Panc1 (cell line): ENCODE results near the gene PAQR9.
A peak's percentile ranks its signal among the peaks of the same experiment; 100 is the strongest.

Experiments used
- CTCF ChIP-seq: fragments of 450-650 bp; IDR thresholded peaks from 2 replicates; pipeline ENCODE4 v1.5.1; 2017; ENCODE audit warnings: mild to moderate bottlenecking
- POLR2AphosphoS5 ChIP-seq: IDR thresholded peaks from 2 replicates; pipeline ENCODE4 v1.6.1; 2012; ENCODE audit warnings: mild to moderate bottlenecking, low read depth, low read length, moderate library complexity
- SIN3A ChIP-seq: IDR thresholded peaks from 2 replicates; pipeline ENCODE4 v1.6.1; 2012; ENCODE audit warnings: low read depth, mild to moderate bottlenecking, low read length, moderate library complexity, borderline replicate concordance; ENCODE audit not compliant: insufficient read depth
- TCF7L2 ChIP-seq: IDR thresholded peaks from 2 replicates; pipeline ENCODE4 v1.6.1; 2011; ENCODE audit warnings: mild to moderate bottlenecking, low read depth, low read length, inconsistent platforms

- peak; percentile 61; the same call in 1 of the 2 replicates for TF ChIP-seq POLR2AphosphoS5
- TF ChIP-seq SIN3A: no peak
- TF ChIP-seq CTCF: no peak
- TF ChIP-seq TCF7L2: no peak
Observed at GRCh38 chr3:142976621-142977398, 13.3 kb upstream of the PAQR9 start.
